ENCODE results near the gene CSAG2. TPM values are rescaled to one million over a fixed set of nuclear protein-coding genes. Genes with fewer than 3 reads are reported as not detected.
"Not testable (repeated sequence)": the region's sequence is repeated elsewhere in the genome, so short reads cannot be mapped to it uniquely, and the experiment has no call there.

Gene CSAG2
- total and polyA plus RNA-seq, 2 of the 13 experiments (the other 11 are each of a cell fraction or from before 2014, with no cell fraction given), result not detected

GRCh38 chrX:152725409-152725808 is 16.3 kb upstream of the CSAG2 start:
- ATAC-seq (no peak), DNase-seq (ENCODE audit: low spot score) (no peak), FAIRE-seq (no peak)
- H3K9me3 ChIP-seq (ENCODE audit: low read length), result no peaks in the 10 kb centered on the region
- ChIA-PET POLR2A (no interaction called here), CTCF (ENCODE audit: low intra/inter-chr PET ratio, low total read pairs) (no interaction called here)
- 17% methylated on average over 1 of the region's 7 CpGs for WGBS (ENCODE audit: low lambda C conversion rate)
- no peaks in the 10 kb centered on the region for H3K27me3 ChIP-seq (ENCODE audit: control insufficient read depth in 1 of 2, insufficient read depth in 2 of 2, low read length in 2 of 2)
- H3K36me3 ChIP-seq (replicated peaks in 1 of 2; ENCODE audit: control insufficient read depth in 1 of 2, insufficient read depth in 2 of 2, low read length in 2 of 2), result no peaks in the 10 kb centered on the region
- H3K4me2 ChIP-seq (ENCODE audit: low read depth, low read length), result no peak overlapping the region
- intact Hi-C loops (cut with micrococcal nuclease; ENCODE audit: unreplicated experiment) (no loop called here), in situ Hi-C loops (cut with HindIII; ENCODE audit: extremely low pct_ligation_motif_present, low pct_unique_long_range_greater_than_20kb) (no loop called here)
- BruUV-seq (replicated peaks), result no TSS peak
- H2AFZ ChIP-seq (ENCODE audit: low read length), result no peak overlapping the region
- no peaks in the 10 kb centered on the region for H4K20me1 ChIP-seq (ENCODE audit: insufficient read depth, low read length)
- H3K4me3 ChIP-seq (replicated peaks in 1 of 3; ENCODE audit: insufficient read depth in 1 of 3, low read depth in 2 of 3, low read length in 3 of 3), result no peak overlapping the region
- no peaks in the 10 kb centered on the region for H3K79me2 ChIP-seq (ENCODE audit: insufficient read depth, low read length)
- TF ChIP-seq TSC22D2 (CRISPR knock-in tag; IDR thresholded peaks at IDR 0.05; ENCODE audit: borderline replicate concordance) (no peak), CC2D1A (CRISPR knock-in tag; IDR thresholded peaks at IDR 0.05) (no peak), ZNF225 (CRISPR knock-in tag; IDR thresholded peaks at IDR 0.05) (no peak), SMARCC2 (IDR thresholded peaks at IDR 0.05) (no peak), PHB2 (IDR thresholded peaks at IDR 0.05; ENCODE audit: partially characterized antibody) (no peak), ZNF333 (CRISPR knock-in tag; IDR thresholded peaks at IDR 0.05; ENCODE audit: borderline replicate concordance) (no peak), ZSCAN31 (CRISPR knock-in tag; IDR thresholded peaks at IDR 0.05; ENCODE audit: low read depth) (no peak), NFIB (CRISPR knock-in tag; IDR thresholded peaks at IDR 0.05; ENCODE audit: borderline replicate concordance) (no peak), MLLT10 (CRISPR knock-in tag; IDR thresholded peaks at IDR 0.05) (no peak), PRMT3 (CRISPR knock-in tag; IDR thresholded peaks at IDR 0.05; ENCODE audit: borderline replicate concordance, low read depth) (no peak), ZNF441 (CRISPR knock-in tag; IDR thresholded peaks at IDR 0.05; ENCODE audit: borderline replicate concordance) (no peak), ZKSCAN1 (IDR thresholded peaks at IDR 0.05; ENCODE audit: low read length) (no peak), ZNF484 (CRISPR knock-in tag; IDR thresholded peaks at IDR 0.05; ENCODE audit: borderline replicate concordance, low read depth) (no peak), ZNF224 (CRISPR knock-in tag; IDR thresholded peaks at IDR 0.05) (no peak), CHD2 (IDR thresholded peaks at IDR 0.05; ENCODE audit: low read depth, low read length) (no peak), ATF5 (CRISPR knock-in tag; IDR thresholded peaks at IDR 0.05; ENCODE audit: low read depth) (no peak), HCFC1 (IDR thresholded peaks at IDR 0.05; ENCODE audit: low read depth, low read length) (no peak), ZNF501 (CRISPR knock-in tag; IDR thresholded peaks at IDR 0.05) (no peak)
- no peak overlapping the region for H3K9ac ChIP-seq (ENCODE audit: insufficient read depth, low read depth, low read length)
- H3K4me1 ChIP-seq (ENCODE audit: insufficient read depth, low read length), result no peaks in the 10 kb centered on the region
- H3K27ac ChIP-seq (ENCODE audit: extremely low read length, insufficient read depth, low read length), result no peak overlapping the region

- not testable (repeated sequence) for ATAC-seq; DNase-seq (ENCODE audit: low spot score)
These were observed 5.0 kb upstream of the CSAG2 start, which contains the start of gene MAGEA2B for GRCh38 chrX:152713815-152714787. TSS of gene MAGEA2B (plus strand) at chrX:152714628. CDS start at chrX:152717107, 2,479 bp downstream.

More at GRCh38 chrX:152713815-152714787, 5.0 kb upstream of the CSAG2 start, which contains the start of gene MAGEA2B:
- H3K79me2 ChIP-seq (ENCODE audit: insufficient read depth, low read length); FAIRE-seq; H3K36me3 ChIP-seq (replicated peaks in 1 of 2; ENCODE audit: control insufficient read depth in 1 of 2, insufficient read depth in 2 of 2, low read length in 2 of 2); H4K20me1 ChIP-seq (ENCODE audit: insufficient read depth, low read length); H3K4me2 ChIP-seq (ENCODE audit: low read depth, low read length); H3K27ac ChIP-seq (ENCODE audit: extremely low read length, insufficient read depth, low read length); H2AFZ ChIP-seq (ENCODE audit: low read length); CTCF ChIA-PET (ENCODE audit: low intra/inter-chr PET ratio, low total read pairs); POLR2A ChIA-PET; H3K4me3 ChIP-seq (replicated peaks in 1 of 3; ENCODE audit: insufficient read depth in 1 of 3, low read depth in 2 of 3, low read length in 3 of 3); H3K27me3 ChIP-seq (ENCODE audit: control insufficient read depth in 1 of 2, insufficient read depth in 2 of 2, low read length in 2 of 2); H3K4me1 ChIP-seq (ENCODE audit: insufficient read depth, low read length); in situ Hi-C loops (cut with HindIII; ENCODE audit: extremely low pct_ligation_motif_present, low pct_unique_long_range_greater_than_20kb); BruUV-seq (replicated peaks); intact Hi-C loops (cut with micrococcal nuclease; ENCODE audit: unreplicated experiment); H3K9ac ChIP-seq (ENCODE audit: insufficient read depth, low read depth, low read length); H3K9me3 ChIP-seq (ENCODE audit: low read length): not testable (repeated sequence)
- WGBS (ENCODE audit: low lambda C conversion rate), result no CpG with 5 or more reads among the region's 35 CpGs

Measured in HepG2 (cell line).